Epithelial cell of proximal tubule (primary cell): ENCODE measurements around the gene TANC1. TPM values are rescaled to one million over a fixed set of nuclear protein-coding genes. Genes with fewer than 3 reads are reported as not detected.

ENCODE experiments used
- DNase-seq: peaks from one replicate; pipeline ENCODE4 v3.0.0-alpha.2; 2011; ENCODE audit warnings: low read depth
- H3K4me3 ChIP-seq: 2 replicates; pipeline ENCODE4 v1.5.1; 2011; ENCODE audit warnings: low read depth, mild to moderate bottlenecking, low read length
- CTCF ChIP-seq: conservative IDR thresholded peaks from 2 replicates; pipeline ENCODE4 v1.5.1; 2012; ENCODE audit warnings: low read depth, mild to moderate bottlenecking, low read length
- total RNA-seq: library from RNA; depleted of rRNA; stranded (reverse); fragments of >200 nt; gene quantifications from 2 replicates; pipeline ENCODE4 v1.2.3, GENCODE V29; 2015

Gene TANC1
- total RNA-seq, 1 donor from 2014 or later: 14.3 TPM

- no peak overlapping the region for H3K4me3 ChIP-seq
- DNase-seq: no peak
- no peak for TF ChIP-seq CTCF
These were observed 10.1 kb upstream of the TANC1 start for GRCh38 chr2:158958365-158958764.

GRCh38 chr2:158960193-158960592 is 8.2 kb upstream of the TANC1 start:
- H3K4me3 ChIP-seq: no peak overlapping the region
- DNase-seq: no peak
- no peak for TF ChIP-seq CTCF

- TF ChIP-seq CTCF: no peak
- DNase-seq: no peak
- H3K4me3 ChIP-seq: no peak overlapping the region
These were observed 6.4 kb upstream of the TANC1 start for GRCh38 chr2:158962074-158962473.

- no peak for TF ChIP-seq CTCF
- H3K4me3 ChIP-seq: no peak overlapping the region
- DNase-seq: no peak
These were observed 5.4 kb upstream of the TANC1 start for GRCh38 chr2:158963071-158963470.

- no peak for TF ChIP-seq CTCF
- no peak overlapping the region for H3K4me3 ChIP-seq
- no peak for DNase-seq
These were observed 3.3 kb upstream of the TANC1 start for GRCh38 chr2:158965107-158965506.

GRCh38 chr2:158965641-158966040 is 2.8 kb upstream of the TANC1 start:
- no peak overlapping the region for H3K4me3 ChIP-seq
- DNase-seq: no peak
- TF ChIP-seq CTCF: no peak

GRCh38 chr2:158966312-158966711 is 2.1 kb upstream of the TANC1 start:
- no peak for DNase-seq
- no peak for TF ChIP-seq CTCF
- no peak overlapping the region for H3K4me3 ChIP-seq
